Naive B cell (primary cell): ENCODE data around the gene INHBB. TPM values are rescaled to one million over a fixed set of nuclear protein-coding genes. Genes with fewer than 3 reads are reported as not detected.
"Not testable (repeated sequence)": the region's sequence is repeated elsewhere in the genome, so short reads cannot be mapped to it uniquely, and the experiment has no call there.

Experiments
- ATAC-seq, 2 donors: fragments of 150-1000 bp; cut with Tn5 transposase; 2 replicates each; pipeline ENCODE4 v1.10.0; 2021; ENCODE audit warnings: low read depth in 2 of 2, mild to moderate bottlenecking in 2 of 2, moderate library complexity in 2 of 2
- DNase-seq: peaks from one replicate; pipeline ENCODE4 v3.0.0; 2022
- H3K27ac Mint-ChIP-seq, 6 donors: one replicate each; pipeline ENCODE4 v1.8.0; 2020 to 2022; ENCODE audit warnings: mild to moderate bottlenecking in 6 of 6, mixed read lengths in 6 of 6, moderate library complexity in 5 of 6, inconsistent platforms in 2 of 6
- H3K27me3 Mint-ChIP-seq, 3 donors: one replicate each; pipeline ENCODE4 v1.8.0; 2021 to 2022; ENCODE audit warnings: mixed read lengths in 3 of 3, mild to moderate bottlenecking in 1 of 3
- H3K36me3 Mint-ChIP-seq, 2 donors: one replicate each; pipeline ENCODE4 v1.8.0; 2020 to 2022; ENCODE audit warnings: mixed read lengths in 2 of 2, inconsistent platforms in 1 of 2, mild to moderate bottlenecking in 1 of 2
- H3K4me1 Mint-ChIP-seq, 3 donors: one replicate each; pipeline ENCODE4 v1.8.0; 2020 to 2022; ENCODE audit warnings: mixed read lengths in 3 of 3, inconsistent platforms in 1 of 3, mild to moderate bottlenecking in 1 of 3, moderate library complexity in 1 of 3
- H3K4me3 Mint-ChIP-seq, 8 donors: one replicate each; pipeline ENCODE4 v1.8.0; 2020 to 2022; ENCODE audit warnings: mild to moderate bottlenecking in 8 of 8, mixed read lengths in 8 of 8, moderate library complexity in 8 of 8, inconsistent platforms in 2 of 8
- H3K9me3 Mint-ChIP-seq, 7 donors: one replicate each; pipeline ENCODE4 v1.8.0; 2020 to 2022; ENCODE audit warnings: mixed read lengths in 7 of 7, mild to moderate bottlenecking in 5 of 7, inconsistent platforms in 2 of 7, moderate library complexity in 1 of 7
- polyA plus RNA-seq, 6 donors: library from polyadenylated mRNA; unstranded; fragments of 300-500 nt; fragmentation: Illumina TruSeq; gene quantifications; one replicate each; pipeline ENCODE4 v1.2.3, GENCODE V29; 2021; ENCODE audit warnings: low read depth in 6 of 6

INHBB gene
- polyA plus RNA-seq, 6 donors from 2014 or later = 0.09 TPM; not detected in 5

GRCh38 chr2:120310841-120311240, 35.1 kb upstream of the INHBB start:
- not testable (repeated sequence) for H3K9me3 Mint-ChIP-seq, DNase-seq, H3K36me3 Mint-ChIP-seq, ATAC-seq, H3K4me3 Mint-ChIP-seq
- peaks cover 10 to 25% (median 18%) of the 10 kb centered on the region in 3 donors for H3K4me1 Mint-ChIP-seq
- peak overlapping the region in 1 of 6 donors; percentile 62 for H3K27ac Mint-ChIP-seq
- peaks cover 14 to 28% (median 21%) of the 10 kb centered on the region in 3 donors for H3K27me3 Mint-ChIP-seq

GRCh38 chr2:120312076-120312475, 33.9 kb upstream of the INHBB start:
- Mint-ChIP-seq H3K4me1 (peaks cover 6 to 20% (median 13%) of the 10 kb centered on the region in 3 donors), H3K27me3 (peaks cover 14 to 29% (median 28%) of the 10 kb centered on the region in 3 donors), H3K36me3 (no peaks in the 10 kb centered on the region), H3K9me3 (no peaks in the 10 kb centered on the region), H3K27ac (peak overlapping the region in 1 of 6 donors; percentile 11), H3K4me3 (peak overlapping the region in 2 of 8 donors; percentile 19 to 94)
- DNase-seq (no peak), ATAC-seq (no peak)

DNA sequence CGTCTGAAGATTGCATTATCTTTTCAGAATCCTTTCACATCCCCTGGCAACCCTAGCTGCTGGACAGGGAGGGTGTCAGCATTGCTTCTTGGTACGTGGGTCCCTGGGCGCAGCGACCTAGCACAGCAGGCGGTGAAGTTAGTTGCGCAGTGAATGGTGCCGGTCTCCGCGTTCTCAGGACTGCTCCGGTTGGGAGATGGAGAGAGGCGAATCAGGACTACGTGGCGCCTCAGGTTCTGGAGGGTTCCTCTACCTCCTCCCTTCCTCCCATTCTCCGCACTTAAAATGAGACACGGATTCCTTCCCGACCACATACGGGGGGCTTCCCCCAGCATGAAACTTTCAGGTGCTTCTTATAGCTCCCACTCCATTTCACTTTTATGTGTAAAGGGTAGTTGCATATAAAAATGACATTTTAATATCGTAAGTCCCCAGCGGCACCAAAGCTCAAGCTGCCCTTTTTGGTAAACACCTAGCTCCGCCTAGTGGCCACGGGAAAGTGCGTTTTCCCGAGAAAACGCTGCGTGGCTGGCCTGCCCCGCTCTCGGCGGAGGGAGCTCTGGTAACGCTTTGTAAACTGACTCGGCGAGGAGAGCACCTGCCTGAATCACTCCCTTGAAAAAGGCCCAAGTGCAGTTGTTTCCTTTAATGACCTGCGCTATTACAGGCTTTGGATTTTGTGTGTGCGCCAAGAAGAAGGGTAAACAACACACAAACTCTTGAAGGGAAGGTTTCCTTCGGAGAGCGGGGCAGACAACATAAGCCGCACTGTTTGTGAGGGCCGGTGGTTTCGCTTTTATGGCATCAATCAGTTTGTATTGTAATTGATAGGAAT, 32.9 kb upstream of the INHBB start:
- ATAC-seq = peak; percentile 65 to 84
- Mint-ChIP-seq H3K27me3 (peaks cover 14 to 29% (median 29%) of the 10 kb centered on the region in 3 donors), H3K4me3 (peak overlapping the region; percentile 61 to 94 (median 82)), H3K27ac (peak overlapping the region in 2 of 6 donors; percentile 24 to 78), H3K4me1 (peaks cover 6 to 20% (median 13%) of the 10 kb centered on the region in 3 donors), H3K36me3 (no peaks in the 10 kb centered on the region), H3K9me3 (no peaks in the 10 kb centered on the region)
- DNase-seq = peak; percentile 54

GRCh38 chr2:120313695-120314615, 32.0 kb upstream of the INHBB start:
- Mint-ChIP-seq H3K27ac (peak overlapping the region in 1 of 6 donors; percentile 78), H3K4me3 (peak overlapping the region; percentile 44 to 94 (median 80)), H3K27me3 (peaks cover 14 to 38% (median 37%) of the 10 kb centered on the region in 3 donors), H3K9me3 (no peaks in the 10 kb centered on the region), H3K4me1 (peaks cover 3 to 20% (median 13%) of the 10 kb centered on the region in 3 donors), H3K36me3 (no peaks in the 10 kb centered on the region)
- DNase-seq (no peak), ATAC-seq (no peak)

DNA sequence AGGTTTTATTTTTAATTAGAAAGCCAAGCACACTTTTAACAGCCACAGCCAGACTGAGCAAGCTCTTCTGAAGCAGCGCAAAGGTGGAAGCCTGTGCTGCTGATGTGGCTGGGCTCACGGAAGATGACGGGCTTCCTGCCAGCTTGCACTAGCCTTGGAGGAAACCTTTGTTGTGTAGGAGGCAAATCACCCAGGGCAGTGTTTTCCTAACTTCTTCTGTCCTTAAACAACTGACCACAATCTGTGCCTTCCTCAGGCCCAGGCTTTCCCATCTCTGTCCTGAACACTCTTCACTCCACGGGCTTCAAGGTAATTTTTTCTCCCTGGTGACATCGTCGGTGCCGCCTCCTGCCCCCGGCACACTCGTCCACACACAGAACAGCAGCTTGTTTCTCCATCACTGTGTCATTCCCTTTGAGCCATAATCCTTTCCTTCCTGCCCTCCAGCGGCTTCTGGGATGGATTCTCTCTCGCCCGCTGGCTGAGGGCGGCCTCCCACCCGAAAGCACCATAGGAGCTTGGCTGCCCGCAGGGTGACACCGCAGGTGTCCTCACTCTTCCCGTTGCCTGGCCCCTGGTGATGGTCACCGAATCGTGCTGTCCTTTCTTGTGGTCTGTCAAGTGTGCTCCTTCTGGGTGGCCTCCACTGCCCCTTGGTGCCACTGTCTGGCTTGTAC, 31.1 kb upstream of the INHBB start:
- Mint-ChIP-seq H3K27me3 (peaks cover 14 to 41% (median 37%) of the 10 kb centered on the region in 3 donors), H3K36me3 (no peaks in the 10 kb centered on the region), H3K4me1 (peaks cover 3 to 20% (median 13%) of the 10 kb centered on the region in 3 donors), H3K4me3 (peak overlapping the region in 3 of 8 donors; percentile 44 to 71 (median 46)), H3K9me3 (no peaks in the 10 kb centered on the region), H3K27ac (no peak overlapping the region)
- DNase-seq (no peak), ATAC-seq (no peak)

- Mint-ChIP-seq H3K36me3 (no peaks in the 10 kb centered on the region), H3K27ac (no peak overlapping the region), H3K27me3 (peaks cover 14 to 41% (median 37%) of the 10 kb centered on the region in 3 donors), H3K4me3 (no peak overlapping the region), H3K4me1 (peaks cover 3 to 20% (median 13%) of the 10 kb centered on the region in 3 donors), H3K9me3 (no peaks in the 10 kb centered on the region)
- DNase-seq (no peak), ATAC-seq (no peak)
These were observed 30.4 kb upstream of the INHBB start for GRCh38 chr2:120315367-120316033.

GRCh38 chr2:120316071-120316470, 29.9 kb upstream of the INHBB start:
- Mint-ChIP-seq H3K4me3 (peak overlapping the region in 1 of 8 donors; percentile 53), H3K9me3 (no peaks in the 10 kb centered on the region), H3K4me1 (peaks cover 3 to 20% (median 13%) of the 10 kb centered on the region in 3 donors), H3K27ac (no peak overlapping the region), H3K27me3 (peaks cover 14 to 41% (median 37%) of the 10 kb centered on the region in 3 donors), H3K36me3 (no peaks in the 10 kb centered on the region)
- no peak for ATAC-seq
- DNase-seq = no peak

- Mint-ChIP-seq H3K27ac (peak overlapping the region in 1 of 6 donors; percentile 37), H3K27me3 (peaks cover 14 to 41% (median 37%) of the 10 kb centered on the region in 3 donors), H3K4me1 (peaks cover 3 to 20% (median 13%) of the 10 kb centered on the region in 3 donors), H3K4me3 (peak overlapping the region in 1 of 8 donors; percentile 53), H3K9me3 (no peaks in the 10 kb centered on the region), H3K36me3 (no peaks in the 10 kb centered on the region)
- no peak for DNase-seq
- ATAC-seq = no peak
These were observed 29.3 kb upstream of the INHBB start for GRCh38 chr2:120316528-120317179.

- no peaks in the 10 kb centered on the region for H3K9me3 Mint-ChIP-seq
- H3K27ac Mint-ChIP-seq = peak overlapping the region in 1 of 6 donors; percentile 37
- DNase-seq (no peak), ATAC-seq (no peak)
- no peak overlapping the region for H3K4me3 Mint-ChIP-seq
- H3K27me3 Mint-ChIP-seq = peaks cover 14 to 41% (median 36%) of the 10 kb centered on the region in 3 donors
- peaks cover 3 to 20% (median 13%) of the 10 kb centered on the region in 3 donors for H3K4me1 Mint-ChIP-seq
- H3K36me3 Mint-ChIP-seq = no peaks in the 10 kb centered on the region
These were observed 28.8 kb upstream of the INHBB start for GRCh38 chr2:120317180-120317533.

GRCh38 chr2:120317916-120318315, 28.0 kb upstream of the INHBB start:
- Mint-ChIP-seq H3K4me1 (peaks cover 2 to 13% (median 10%) of the 10 kb centered on the region in 3 donors), H3K9me3 (no peaks in the 10 kb centered on the region), H3K36me3 (peaks cover 0 to 3% of the 10 kb centered on the region in 2 donors), H3K27me3 (peaks cover 14 to 44% (median 37%) of the 10 kb centered on the region in 3 donors), H3K4me3 (no peak overlapping the region), H3K27ac (no peak overlapping the region)
- ATAC-seq = no peak
- DNase-seq = no peak

- Mint-ChIP-seq H3K27me3 (peaks cover 8 to 52% (median 44%) of the 10 kb centered on the region in 3 donors), H3K9me3 (no peaks in the 10 kb centered on the region), H3K27ac (no peak overlapping the region), H3K36me3 (peaks cover 0 to 9% of the 10 kb centered on the region in 2 donors), H3K4me3 (no peak overlapping the region), H3K4me1 (peaks cover 0 to 6% (median 4%) of the 10 kb centered on the region in 3 donors)
- no peak for DNase-seq
- ATAC-seq = no peak
These were observed 27.3 kb upstream of the INHBB start for GRCh38 chr2:120318626-120319025.

- no peak overlapping the region for H3K4me3 Mint-ChIP-seq
- H3K9me3 Mint-ChIP-seq = no peaks in the 10 kb centered on the region
- ATAC-seq (no peak), DNase-seq (no peak)
- no peak overlapping the region for H3K27ac Mint-ChIP-seq
- H3K36me3 Mint-ChIP-seq = peaks cover 0 to 9% of the 10 kb centered on the region in 2 donors
- peaks cover 6 to 52% (median 43%) of the 10 kb centered on the region in 3 donors for H3K27me3 Mint-ChIP-seq
- H3K4me1 Mint-ChIP-seq = peaks cover 0 to 3% (median 1%) of the 10 kb centered on the region in 3 donors
These were observed 26.8 kb upstream of the INHBB start for GRCh38 chr2:120319123-120319522.
